Ovary (tissue), 9 donors: ENCODE measurements around the gene BCL6B. TPM values are rescaled to one million over a fixed set of nuclear protein-coding genes. Genes with fewer than 3 reads are reported as not detected.

Experiments used
- DNase-seq, 5 donors: peaks; one replicate each; pipeline ENCODE4 v3.0.0-alpha.2; 2019 to 2020
- H3K27ac ChIP-seq, 2 donors: fragments of 200-600 bp; one replicate each; pipeline versions ENCODE4 v1.5.1 to v1.8.0; 2019 to 2022
- H3K27me3 ChIP-seq: fragments of 200-600 bp; one replicate; pipeline ENCODE4 v1.8.0; 2022
- H3K36me3 ChIP-seq: fragments of 200-600 bp; sonication (generic); one replicate; pipeline ENCODE4 v1.5.1; 2019
- H3K4me1 ChIP-seq: one replicate; pipeline ENCODE4 v1.8.1; 2013; ENCODE audit warnings: mild to moderate bottlenecking, moderate library complexity; ENCODE audit not compliant: insufficient read depth
- H3K4me3 ChIP-seq: fragments of 200-600 bp; sonication (generic); one replicate; pipeline ENCODE4 v1.5.1; 2017
- H3K9me3 ChIP-seq, 2 donors: fragments of 200-600 bp in 1 of 2; sonication (generic) in 1 of 2; one replicate each; pipeline versions ENCODE4 v1.5.1 to v1.8.1; 2013 to 2019; ENCODE audit warnings: mild to moderate bottlenecking in 1 of 2, moderate library complexity in 1 of 2
- CTCF ChIP-seq, 3 donors: fragments of 450-650 bp in 2 of 3; fragments of 200-600 bp in 1 of 3; IDR thresholded peaks; one replicate each; pipeline versions ENCODE4 v1.5.1 to v1.8.0; 2016 to 2022; ENCODE audit warnings: antibody characterized with exemption in 3 of 3, mild to moderate bottlenecking in 1 of 3
- EP300 ChIP-seq: sonication (generic); formaldehyde crosslinking; IDR thresholded peaks from one replicate; pipeline ENCODE4 v1.6.1; 2017; ENCODE audit warnings: antibody characterized with exemption
- POLR2A ChIP-seq: fragments of 450-650 bp; IDR thresholded peaks from one replicate; pipeline ENCODE4 v1.6.1; 2017; ENCODE audit warnings: antibody characterized with exemption, mild to moderate bottlenecking, moderate library complexity
- WGBS, 3 donors: extraction: QIAGEN DNeasy Blood & Tissue Kit in 1 of 3; methylation state at CpG; one replicate each; pipeline versions ENCODE4 v1.1.5 to v1.1.7; 2013 to 2017; 5-methylcytosine and 5-hydroxymethylcytosine counted together
- intact Hi-C, 4 donors: fragments of 100-400 bp; cut with DNase I; formaldehyde crosslinking; loops; one replicate each; pipeline versions ENCODE4 v1.11.0 to v1.15.1; 2022 to 2023
- polyA plus RNA-seq, 2 donors: library from polyadenylated mRNA; stranded (reverse); fragments of 200-250 nt in 1 of 2; fragments of 350-450 nt in 1 of 2; fragmentation: Illumina TruSeq in 1 of 2; extraction: RNeasy Lipid Tissue Mini Kit (QIAGEN cat#74804) in 1 of 2; gene quantifications; one replicate each; pipeline ENCODE4 v1.2.3, GENCODE V29; 2013 to 2014
- total RNA-seq, 7 donors: library from RNA; depleted of rRNA in 2 of 7; stranded (reverse); fragments of >200 nt in 2 of 7; fragmentation: NEBNext Ultra II Directional in 3 of 7; extraction: Animal tissue kit (Norgen Biotek cat#: 25700) in 3 of 7; gene quantifications; one replicate each; pipeline versions ENCODE4 v1.1.0 to v1.2.4, GENCODE V29; 2016 to 2023
- donor health status: DM: no; HTN: no; CAD: no; lungs with moderate emphysema.
- donor health status: DM: no; HTN: no; CAD: no.
- donor health status: Bipolar disorder and iron deficiency.
- donor health status: DM: yes; HTN: yes; CAD: no.
- donor health status: DM: no; HTN: no; CAD: no.
- donor health status: DM: yes; HTN: yes; CAD: no.

BCL6B gene
- total and polyA plus RNA-seq, 9 donors, result 0.46 to 13.9 (median 4.8) TPM

- H3K27me3 ChIP-seq, result no peaks in the 10 kb centered on the region
- no peak overlapping the region for H3K27ac ChIP-seq
- no peak overlapping the region for H3K4me3 ChIP-seq
- WGBS, 3 donors, result 50 to 66% (median 62%) methylated on average over 4 of the region's 4 CpGs
- H3K4me1 ChIP-seq, result no peaks in the 10 kb centered on the region
- no peak for DNase-seq
- intact Hi-C loops, result no loop called here
- no peaks in the 10 kb centered on the region for H3K36me3 ChIP-seq
- peaks cover 0 to 6% of the 10 kb centered on the region in 2 donors for H3K9me3 ChIP-seq
- no peak for TF ChIP-seq POLR2A
- no peak for TF ChIP-seq EP300
- no peak for TF ChIP-seq CTCF (IDR thresholded peaks at IDR 0.05)
Observed at GRCh38 chr17:7064261-7064660, 41.4 kb downstream of the BCL6B start.

GRCh38 chr17:7067198-7067597, 44.3 kb downstream of the BCL6B start:
- Histone ChIP-seq H3K27me3 (no peaks in the 10 kb centered on the region), H3K4me3 (no peak overlapping the region), H3K27ac (no peak overlapping the region), H3K9me3 (peaks cover 0 to 9% of the 10 kb centered on the region in 2 donors), H3K4me1 (no peaks in the 10 kb centered on the region), H3K36me3 (no peaks in the 10 kb centered on the region)
- TF ChIP-seq CTCF (IDR thresholded peaks at IDR 0.05) (no peak), EP300 (no peak), POLR2A (no peak)
- intact Hi-C loops, result no loop called here
- 62 to 81% (median 62%) methylated on average over 1 of the region's 1 CpG for WGBS, 3 donors
- no peak for DNase-seq

GRCh38 chr17:7068268-7068667, 45.4 kb downstream of the BCL6B start:
- Histone ChIP-seq H3K36me3 (no peaks in the 10 kb centered on the region), H3K9me3 (peaks cover 0 to 9% of the 10 kb centered on the region in 2 donors), H3K27me3 (no peaks in the 10 kb centered on the region), H3K4me1 (no peaks in the 10 kb centered on the region), H3K4me3 (no peak overlapping the region), H3K27ac (no peak overlapping the region)
- intact Hi-C loops, result no loop called here
- 10 to 30% (median 22%) methylated on average over 1 of the region's 1 CpG for WGBS, 3 donors
- TF ChIP-seq CTCF (IDR thresholded peaks at IDR 0.05) (no peak), EP300 (no peak), POLR2A (no peak)
- DNase-seq, result no peak

DNA sequence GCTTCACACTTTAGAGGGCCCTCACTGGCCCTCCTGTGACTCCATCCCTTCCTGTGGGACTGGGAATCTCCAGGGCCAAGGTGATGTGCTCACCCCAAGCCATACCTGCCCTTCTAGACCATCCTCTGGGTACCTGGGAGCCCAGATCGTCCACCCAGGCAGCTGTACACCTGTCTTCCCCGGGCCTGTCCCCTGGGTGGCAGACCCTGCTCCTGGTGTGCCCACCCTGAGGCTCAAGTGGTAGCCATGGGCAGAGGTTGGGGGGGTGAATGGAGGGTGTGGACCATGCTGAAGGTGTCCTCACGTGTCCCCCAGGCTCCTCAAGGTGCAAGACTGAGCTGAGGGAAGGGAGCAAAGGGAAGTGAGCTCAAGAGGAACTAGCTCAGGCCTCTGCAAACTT, 47.9 kb downstream of the BCL6B start:
- TF ChIP-seq EP300 (no peak), POLR2A (no peak), CTCF (IDR thresholded peaks at IDR 0.05) (no peak)
- Histone ChIP-seq H3K27me3 (no peaks in the 10 kb centered on the region), H3K9me3 (peaks cover 0 to 9% of the 10 kb centered on the region in 2 donors), H3K36me3 (no peaks in the 10 kb centered on the region), H3K4me1 (no peaks in the 10 kb centered on the region), H3K4me3 (no peak overlapping the region), H3K27ac (no peak overlapping the region)
- WGBS, 3 donors, result 71 to 85% (median 80%) methylated on average over 3 of the region's 3 CpGs
- DNase-seq, result no peak
- intact Hi-C loops, result no loop called here
